NCI-H345 (cell line): ENCODE measurements around the gene COL21A1.
"Not testable (repeated sequence)": the region's sequence is repeated elsewhere in the genome, so short reads cannot be mapped to it uniquely, and the experiment has no call there.

ENCODE experiments used
- DNase-seq: peaks from one replicate; lab custom pipeline; 2025; lab: John Stamatoyannopoulos, UW

COL21A1 gene

DNA sequence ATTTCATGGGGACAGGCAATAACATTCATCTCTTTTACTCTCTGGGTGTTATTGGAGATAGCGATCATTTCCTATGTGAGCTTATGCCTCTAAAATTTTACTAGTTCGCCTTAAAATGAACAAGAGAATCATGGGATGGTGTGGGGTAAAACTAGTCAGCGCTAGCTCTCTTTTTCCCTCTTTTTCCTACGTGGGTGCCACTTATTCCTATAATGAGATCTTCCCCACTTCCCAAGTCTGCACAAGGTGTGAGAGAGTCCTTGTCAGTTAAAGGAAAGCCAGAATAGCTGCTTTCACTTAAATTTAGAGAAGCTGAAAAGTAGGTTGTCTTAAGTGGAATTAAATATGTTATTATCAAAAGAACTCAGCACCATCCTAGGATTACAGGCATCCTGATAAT lies 198.8 kb downstream of the COL21A1 start:
- no peak for DNase-seq

- DNase-seq, result no peak
Measured at GRCh38 chr6:56047931-56048540, 199.3 kb downstream of the COL21A1 start.

- no peak for DNase-seq
Measured at GRCh38 chr6:56046576-56046975, 200.8 kb downstream of the COL21A1 start.

DNA sequence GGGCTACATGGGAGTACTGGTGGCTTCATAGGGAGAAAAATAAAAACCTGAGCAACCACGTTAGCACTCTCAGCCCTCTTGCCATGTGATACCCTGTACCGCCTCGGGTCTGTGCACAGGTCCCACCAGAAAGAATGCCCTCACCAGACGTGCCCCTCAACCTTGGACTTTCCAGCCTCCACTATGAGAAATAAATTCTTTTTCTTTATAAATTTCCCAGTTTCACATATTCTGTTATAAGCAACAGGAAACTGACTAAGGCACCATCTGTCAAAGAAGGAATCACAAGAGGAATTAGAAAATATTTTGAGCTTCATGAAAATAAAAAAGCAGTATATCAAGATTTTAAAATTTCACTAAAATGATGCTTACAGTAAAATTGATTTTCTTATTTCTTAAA lies 203.6 kb downstream of the COL21A1 start:
- DNase-seq, result no peak

GRCh38 chr6:56043076-56043475 lies 204.3 kb downstream of the COL21A1 start:
- DNase-seq, result no peak

DNA sequence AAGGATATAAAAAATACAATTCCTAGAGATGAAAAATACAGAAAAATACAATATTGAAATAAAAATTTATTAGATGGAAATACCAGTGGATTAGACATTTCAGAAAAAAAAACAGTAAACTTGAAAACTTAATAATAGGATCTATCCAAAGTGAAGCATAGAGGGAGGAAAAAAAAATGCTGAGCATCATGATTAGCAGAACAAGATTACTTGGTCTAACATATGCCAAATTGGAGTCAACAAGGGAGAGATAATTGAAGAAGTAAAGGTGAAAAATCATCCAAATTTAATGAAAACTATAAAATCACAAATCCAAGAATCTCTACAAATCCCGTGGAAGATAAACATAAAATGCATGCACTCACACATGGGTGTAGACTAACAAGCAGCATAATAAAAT lies 205.8 kb downstream of the COL21A1 start:
- no peak for DNase-seq

GRCh38 chr6:56040889-56041301 lies 206.5 kb downstream of the COL21A1 start:
- no peak for DNase-seq

GRCh38 chr6:56040223-56040622 lies 207.2 kb downstream of the COL21A1 start:
- DNase-seq, result no peak

GRCh38 chr6:56038764-56039163 lies 208.6 kb downstream of the COL21A1 start:
- DNase-seq, result no peak

GRCh38 chr6:56037601-56038000 lies 209.8 kb downstream of the COL21A1 start:
- DNase-seq, result no peak

GRCh38 chr6:56036916-56037600 lies 210.3 kb downstream of the COL21A1 start:
- no peak for DNase-seq

GRCh38 chr6:56033401-56033800 lies 214.0 kb downstream of the COL21A1 start:
- no peak for DNase-seq

GRCh38 chr6:56032715-56033260 lies 214.6 kb downstream of the COL21A1 start:
- no peak for DNase-seq

GRCh38 chr6:56027865-56028264 lies 219.5 kb downstream of the COL21A1 start:
- DNase-seq, result no peak

DNA sequence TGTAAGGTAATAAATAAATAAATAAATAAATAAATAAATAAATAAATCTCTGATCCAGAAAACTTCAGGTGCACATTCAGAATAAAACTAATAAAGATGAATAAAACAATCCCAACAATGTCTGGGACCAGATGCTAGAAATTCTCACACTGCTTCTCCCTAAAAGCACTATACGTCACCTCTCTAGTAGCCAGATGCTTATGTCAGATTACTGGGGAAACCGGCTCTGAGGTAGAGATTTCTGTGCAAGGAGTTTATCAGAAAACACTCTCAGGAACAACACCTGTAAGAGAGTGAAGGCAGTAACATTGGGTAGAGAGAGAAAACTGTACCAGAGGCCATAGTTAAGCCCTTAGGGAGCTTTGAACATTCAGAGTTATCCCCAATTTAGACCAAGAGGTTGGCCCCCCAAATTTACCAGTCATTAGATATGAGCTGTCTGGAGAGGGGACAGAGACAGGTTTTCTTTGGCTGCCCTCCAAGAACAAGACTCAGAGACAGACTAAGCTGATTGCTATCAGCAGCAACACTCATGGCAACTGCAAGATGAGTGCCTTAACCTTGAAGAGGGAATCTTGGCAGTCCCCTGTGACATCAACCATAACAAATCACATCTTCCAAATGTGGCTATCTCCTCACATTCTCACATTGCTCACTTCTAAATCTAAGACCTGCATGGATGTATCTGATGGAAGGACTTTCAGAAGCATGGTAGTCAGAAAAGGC lies 220.8 kb downstream of the COL21A1 start:
- DNase-seq, result no peak

- DNase-seq, result no peak
Measured at GRCh38 chr6:56025795-56026194, 221.6 kb downstream of the COL21A1 start.

GRCh38 chr6:56024931-56025330 lies 222.4 kb downstream of the COL21A1 start:
- DNase-seq, result no peak

- DNase-seq, result no peak
Measured at GRCh38 chr6:56023829-56024228, 223.6 kb downstream of the COL21A1 start.

- no peak for DNase-seq
Measured at GRCh38 chr6:56022678-56023077, 224.7 kb downstream of the COL21A1 start.

DNA sequence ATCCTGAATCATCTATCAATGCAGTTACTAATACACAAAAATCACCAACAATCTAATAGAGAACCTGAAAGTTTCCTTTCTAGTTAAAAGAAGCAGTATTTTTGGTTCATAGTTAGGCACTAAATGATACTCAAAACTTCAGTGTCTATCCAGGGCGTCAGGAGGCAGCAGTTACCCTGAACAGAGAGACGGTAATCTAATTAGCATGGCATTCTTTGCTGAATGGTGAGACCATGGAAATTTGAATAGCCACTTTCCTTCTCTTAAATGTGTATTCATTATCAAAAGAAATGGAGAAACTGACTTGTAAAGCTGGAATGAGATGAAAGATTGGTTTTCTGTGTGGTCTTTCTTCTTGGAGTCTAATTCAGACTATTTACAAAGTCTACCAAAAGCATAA lies 225.4 kb downstream of the COL21A1 start:
- no peak for DNase-seq

- no peak for DNase-seq
Measured at GRCh38 chr6:56019973-56020372, 227.4 kb downstream of the COL21A1 start.

DNA sequence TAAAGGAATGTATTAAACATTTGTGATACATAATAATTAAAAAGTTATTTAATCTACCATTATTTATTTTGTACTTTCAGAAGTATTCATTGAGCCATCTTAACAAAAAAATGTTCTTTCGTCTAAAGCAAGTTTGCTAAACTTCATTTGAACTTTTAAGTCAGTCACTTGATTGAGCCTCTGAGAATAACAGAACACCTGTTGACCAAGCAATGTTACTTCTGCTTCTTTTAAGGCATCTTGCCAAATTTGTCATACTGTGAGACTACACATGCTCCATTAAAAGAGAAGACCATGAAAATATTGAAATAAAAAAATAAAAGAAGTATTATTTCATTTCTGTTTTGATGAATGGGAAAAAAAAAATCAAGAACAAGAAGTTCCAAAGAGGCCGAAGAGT lies 230.2 kb downstream of the COL21A1 start:
- DNase-seq, result no peak

- DNase-seq, result not testable (repeated sequence)
Measured at GRCh38 chr6:56014039-56014438, 233.3 kb downstream of the COL21A1 start.
